Measurements from ENCODE around the gene KCNC4. TPM values are rescaled to one million over a fixed set of nuclear protein-coding genes. Genes with fewer than 3 reads are reported as not detected.

Gene KCNC4
- total RNA-seq, 4 donors from 2014 or later: 4.8 to 9.4 (median 7.7) TPM

- H3K4me3 ChIP-seq (ENCODE audit: low read depth, poor library complexity, severe bottlenecking): no peak overlapping the region
- 70 to 73% methylated on average over 15 of the region's 15 CpGs for WGBS, 2 donors
- DNase-seq (ENCODE audit: low spot score in 2 of 2): no peak
- no peak for TF ChIP-seq CTCF (IDR thresholded peaks at IDR 0.05)
- TF ChIP-seq POLR2A (IDR thresholded peaks at IDR 0.05): no peak
- intact Hi-C loops (cut with DNase I; ENCODE audit: low total_unique reads): no loop called here
Measured at GRCh38 chr1:110173466-110174105, 36.5 kb upstream of the KCNC4 start.

DNA sequence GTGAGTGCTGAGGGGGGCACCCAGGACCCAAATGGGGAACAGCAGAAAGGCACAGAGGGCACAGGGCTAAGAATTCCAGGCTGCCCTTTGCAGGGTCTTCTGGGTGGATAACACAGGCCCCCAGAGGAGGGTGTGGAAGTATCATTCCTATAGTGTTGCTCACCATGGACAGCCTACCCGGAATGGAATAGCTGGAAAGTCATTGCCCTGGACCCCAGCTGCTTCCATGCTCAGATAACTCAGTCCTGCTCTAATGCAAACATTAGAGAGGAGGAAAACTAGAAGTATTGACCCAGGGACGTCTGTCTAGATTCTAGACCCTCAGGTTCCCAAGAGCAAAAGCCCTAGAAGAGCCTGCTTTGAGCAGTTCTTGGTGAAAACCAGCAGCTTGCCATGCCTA lies 35.2 kb upstream of the KCNC4 start:
- TF ChIP-seq POLR2A (IDR thresholded peaks at IDR 0.05) (no peak), CTCF (IDR thresholded peaks at IDR 0.05) (no peak)
- DNase-seq (ENCODE audit: low spot score in 2 of 2): no peak
- WGBS, 2 donors: 60 to 69% methylated on average over 2 of the region's 2 CpGs
- H3K4me3 ChIP-seq (ENCODE audit: low read depth, poor library complexity, severe bottlenecking): no peak overlapping the region
- intact Hi-C loops (cut with DNase I; ENCODE audit: low total_unique reads): no loop called here

- DNase-seq (ENCODE audit: low spot score in 2 of 2): peak in 1 of 2 donors; percentile 29
- TF ChIP-seq POLR2A (IDR thresholded peaks at IDR 0.05): no peak
- no peak for TF ChIP-seq CTCF (IDR thresholded peaks at IDR 0.05)
- no peak overlapping the region for H3K4me3 ChIP-seq (ENCODE audit: low read depth, poor library complexity, severe bottlenecking)
- 41 to 53% methylated on average over 7 to 9 of the region's 9 CpGs for WGBS, 2 donors
- intact Hi-C loops (cut with DNase I; ENCODE audit: low total_unique reads): no loop called here
Measured at GRCh38 chr1:110176299-110176956, 33.7 kb upstream of the KCNC4 start.

DNA sequence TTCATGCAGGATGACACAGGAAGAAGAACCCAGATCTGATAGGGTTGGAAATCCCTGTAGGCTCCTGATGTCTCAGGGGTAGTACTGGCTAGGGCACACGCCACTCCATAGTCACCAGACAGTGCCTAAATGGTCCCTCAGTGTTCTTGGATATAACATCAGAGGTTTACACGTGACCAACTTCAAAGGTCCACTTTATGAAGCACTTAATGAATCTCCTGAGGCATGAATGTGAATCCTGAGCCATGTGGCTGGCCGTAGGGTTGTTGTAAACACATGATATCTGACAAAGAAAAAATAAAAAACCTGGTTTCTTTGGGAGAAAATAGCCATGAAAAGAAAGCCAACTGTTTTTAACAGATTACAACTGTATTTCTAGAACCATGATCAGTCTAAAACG lies 32.3 kb upstream of the KCNC4 start:
- DNase-seq (ENCODE audit: low spot score in 2 of 2): no peak
- WGBS, 2 donors: 57 to 59% methylated on average over 4 of the region's 4 CpGs
- TF ChIP-seq CTCF (IDR thresholded peaks at IDR 0.05) (no peak), POLR2A (IDR thresholded peaks at IDR 0.05) (no peak)
- intact Hi-C loops (cut with DNase I; ENCODE audit: low total_unique reads): no loop called here
- H3K4me3 ChIP-seq (ENCODE audit: low read depth, poor library complexity, severe bottlenecking): no peak overlapping the region

GRCh38 chr1:110183642-110184167 lies 26.4 kb upstream of the KCNC4 start:
- H3K4me3 ChIP-seq (ENCODE audit: low read depth, poor library complexity, severe bottlenecking): no peak overlapping the region
- DNase-seq (ENCODE audit: low spot score in 2 of 2): no peak
- TF ChIP-seq CTCF (IDR thresholded peaks at IDR 0.05): no peak
- no peak for TF ChIP-seq POLR2A (IDR thresholded peaks at IDR 0.05)
- intact Hi-C loops (cut with DNase I; ENCODE audit: low total_unique reads): no loop called here
- 86 to 89% methylated on average over 12 of the region's 12 CpGs for WGBS, 2 donors
